NCI-H1105 treated with DMSO at 0.1 percent for 48 hours (cell line): Measurements from ENCODE around the gene VEGFC.

ENCODE experiments used
- DNase-seq: peaks from one replicate; lab custom pipeline; 2025; lab: John Stamatoyannopoulos, UW

Gene VEGFC

GRCh38 chr4:176798540-176798939 is 5.8 kb upstream of the VEGFC start:
- DNase-seq, result no peak

GRCh38 chr4:176795441-176795840 is 2.7 kb upstream of the VEGFC start:
- DNase-seq, result no peak

- no peak for DNase-seq
Observed at GRCh38 chr4:176794651-176795050, 1.9 kb upstream of the VEGFC start.

GRCh38 chr4:176794151-176794550 is 1.4 kb upstream of the VEGFC start:
- no peak for DNase-seq

GRCh38 chr4:176793060-176793605 is 411 bp upstream of the VEGFC start:
- DNase-seq, result no peak

GRCh38 chr4:176791591-176792325 is 964 bp downstream of the VEGFC start:
- DNase-seq, result no peak

- no peak for DNase-seq
Observed at GRCh38 chr4:176790398-176790797, 2.3 kb downstream of the VEGFC start.

- peak; percentile 32 for DNase-seq
Observed at GRCh38 chr4:176789955-176790354, 2.8 kb downstream of the VEGFC start.

- no peak for DNase-seq
Observed at GRCh38 chr4:176788971-176789370, 3.8 kb downstream of the VEGFC start.

- no peak for DNase-seq
Observed at GRCh38 chr4:176788248-176788647, 4.5 kb downstream of the VEGFC start.

- DNase-seq, result no peak
Observed at GRCh38 chr4:176784816-176785215, 7.9 kb downstream of the VEGFC start.

- DNase-seq, result no peak
Observed at GRCh38 chr4:176782794-176783193, 9.9 kb downstream of the VEGFC start.

- DNase-seq, result no peak
Observed at GRCh38 chr4:176782191-176782590, 10.5 kb downstream of the VEGFC start.

- DNase-seq, result no peak
Observed at GRCh38 chr4:176781739-176782100, 11.0 kb downstream of the VEGFC start.

GRCh38 chr4:176780995-176781738 is 11.6 kb downstream of the VEGFC start:
- no peak for DNase-seq

GRCh38 chr4:176779421-176779820 is 13.3 kb downstream of the VEGFC start:
- no peak for DNase-seq

GRCh38 chr4:176778491-176778890 is 14.2 kb downstream of the VEGFC start:
- no peak for DNase-seq

- DNase-seq, result no peak
Observed at GRCh38 chr4:176778063-176778462, 14.7 kb downstream of the VEGFC start.

GRCh38 chr4:176775338-176775737 is 17.4 kb downstream of the VEGFC start:
- no peak for DNase-seq

GRCh38 chr4:176774852-176775251 is 17.9 kb downstream of the VEGFC start:
- DNase-seq, result no peak

GRCh38 chr4:176769514-176769913 is 23.2 kb downstream of the VEGFC start:
- no peak for DNase-seq

- DNase-seq, result no peak
Observed at GRCh38 chr4:176767183-176767582, 25.5 kb downstream of the VEGFC start.

- DNase-seq, result no peak
Observed at GRCh38 chr4:176762661-176763308, 29.9 kb downstream of the VEGFC start.
